Measurements from ENCODE around the gene TCN1.
"Not testable (repeated sequence)": the region's sequence is repeated elsewhere in the genome, so short reads cannot be mapped to it uniquely, and the experiment has no call there.

TCN1 gene

GRCh38 chr11:59857439-59858434 is 8.6 kb downstream of the TCN1 start:
- no peak for DNase-seq (ENCODE audit: low spot score)

DNA sequence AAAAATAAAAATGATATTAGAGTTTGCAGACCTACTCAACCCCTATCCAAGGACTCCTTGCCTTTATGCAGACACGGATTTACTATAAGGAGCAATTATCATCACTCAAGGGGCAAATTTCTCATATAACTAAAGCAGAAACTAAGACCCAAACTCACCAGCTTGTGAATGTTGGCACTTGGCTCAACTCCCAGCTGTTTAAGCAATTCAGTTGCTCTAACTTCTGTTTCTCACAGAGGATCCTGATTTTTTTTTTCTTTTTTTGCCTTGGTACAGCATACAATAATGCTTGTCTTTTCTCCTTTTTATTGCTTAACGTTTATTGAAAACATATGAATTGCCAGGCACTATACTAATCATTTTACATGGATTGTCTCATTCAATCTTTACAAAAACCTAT is 11.4 kb downstream of the TCN1 start:
- no peak for DNase-seq (ENCODE audit: low spot score)

- not testable (repeated sequence) for DNase-seq (ENCODE audit: low spot score)
These were observed 14.9 kb downstream of the TCN1 start for GRCh38 chr11:59851416-59851815.

DNA sequence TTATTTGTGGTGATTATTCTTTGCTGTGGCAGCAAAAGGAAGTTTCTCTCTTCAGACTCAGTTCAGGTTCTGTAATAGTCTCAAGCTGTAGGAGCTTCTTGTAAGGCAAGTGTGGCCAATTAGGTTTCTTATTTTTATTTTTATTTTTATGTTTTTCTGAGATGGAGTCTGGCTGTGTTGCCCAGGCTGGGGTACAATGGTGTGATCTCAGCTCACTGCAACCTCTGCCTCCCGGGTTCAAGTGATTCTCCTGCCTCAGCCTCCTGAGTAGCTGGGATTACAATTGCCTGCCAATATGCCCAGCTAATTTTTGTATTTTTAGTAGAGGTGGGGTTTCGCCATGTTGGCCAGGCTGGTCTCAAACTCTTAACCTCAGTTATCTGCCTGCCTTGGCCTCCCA is 16.7 kb downstream of the TCN1 start:
- not testable (repeated sequence) for DNase-seq (ENCODE audit: low spot score)

DNA sequence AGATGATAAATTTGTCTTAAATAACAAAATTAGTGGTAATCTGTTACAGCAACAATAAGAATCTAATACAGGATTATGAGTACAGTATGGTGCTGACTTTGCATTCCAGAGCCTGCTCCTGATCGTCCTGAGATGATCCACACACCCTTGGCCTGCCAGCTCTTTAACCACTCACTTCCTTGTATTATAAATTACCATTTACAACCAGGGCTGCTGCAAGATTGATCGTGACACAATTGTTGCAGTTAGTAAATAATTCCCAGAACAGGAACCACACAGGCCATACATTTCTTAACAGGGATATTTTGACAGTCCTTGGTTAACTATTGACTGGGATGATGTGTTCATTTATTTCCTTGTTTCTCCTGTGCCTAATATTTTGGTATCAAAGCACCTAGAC is 17.2 kb downstream of the TCN1 start:
- no peak for DNase-seq (ENCODE audit: low spot score)

DNA sequence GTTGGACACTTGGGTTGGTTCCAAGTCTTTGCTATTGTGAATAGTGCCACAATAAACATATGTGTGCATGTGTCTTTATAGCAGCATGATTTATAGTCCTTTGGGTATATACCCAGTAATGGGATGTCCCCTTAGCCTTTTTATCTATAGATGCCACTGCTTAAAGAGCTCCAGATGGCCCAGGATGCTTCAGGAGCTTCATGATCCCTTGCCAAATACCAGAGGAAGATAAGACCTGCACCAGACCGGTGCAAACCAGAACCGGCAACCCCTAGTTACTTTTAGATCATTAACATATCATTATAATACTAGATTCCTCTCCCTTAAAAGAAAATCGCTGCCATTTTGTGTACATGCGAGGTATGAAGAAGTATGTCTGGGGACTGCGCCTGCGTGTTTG is 17.8 kb downstream of the TCN1 start:
- DNase-seq (ENCODE audit: low spot score) = not testable (repeated sequence)

- DNase-seq (ENCODE audit: low spot score) = no peak
These were observed 18.7 kb downstream of the TCN1 start for GRCh38 chr11:59847626-59848025.

DNA sequence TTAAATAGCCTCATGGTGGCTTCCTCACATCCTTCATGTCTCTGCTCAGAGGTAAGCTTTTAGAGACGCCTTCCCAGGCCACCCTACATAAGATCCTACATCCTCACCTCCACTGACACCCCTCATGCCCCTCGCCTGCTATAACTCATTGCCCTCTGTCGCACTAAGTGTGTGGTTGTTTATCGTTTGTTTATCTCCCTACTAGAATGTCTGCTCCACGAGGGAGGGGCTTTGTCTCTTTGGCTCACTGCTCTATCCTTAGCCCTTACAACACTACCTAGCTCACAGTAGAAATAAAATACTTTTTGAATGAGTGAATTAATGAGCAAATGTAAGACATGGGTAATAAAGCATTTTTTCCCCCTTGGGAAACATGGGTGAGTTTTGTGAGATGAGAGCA is 19.7 kb downstream of the TCN1 start:
- DNase-seq (ENCODE audit: low spot score) = no peak

GRCh38 chr11:59845399-59845798 is 20.9 kb downstream of the TCN1 start, which contains the start of gene CBLIF:
TSS of gene CBLIF (minus strand) at chr11:59845499. CDS start at chr11:59845453, 46 bp downstream.
- no peak for DNase-seq (ENCODE audit: low spot score)

GRCh38 chr11:59842316-59842715 is 24.0 kb downstream of the TCN1 start:
- no peak for DNase-seq (ENCODE audit: low spot score)

GRCh38 chr11:59841514-59841913 is 24.8 kb downstream of the TCN1 start:
- DNase-seq (ENCODE audit: low spot score) = no peak

- DNase-seq (ENCODE audit: low spot score) = no peak
These were observed 26.7 kb downstream of the TCN1 start for GRCh38 chr11:59839615-59840014.

- no peak for DNase-seq (ENCODE audit: low spot score)
These were observed 32.7 kb downstream of the TCN1 start for GRCh38 chr11:59833602-59834001.

DNA sequence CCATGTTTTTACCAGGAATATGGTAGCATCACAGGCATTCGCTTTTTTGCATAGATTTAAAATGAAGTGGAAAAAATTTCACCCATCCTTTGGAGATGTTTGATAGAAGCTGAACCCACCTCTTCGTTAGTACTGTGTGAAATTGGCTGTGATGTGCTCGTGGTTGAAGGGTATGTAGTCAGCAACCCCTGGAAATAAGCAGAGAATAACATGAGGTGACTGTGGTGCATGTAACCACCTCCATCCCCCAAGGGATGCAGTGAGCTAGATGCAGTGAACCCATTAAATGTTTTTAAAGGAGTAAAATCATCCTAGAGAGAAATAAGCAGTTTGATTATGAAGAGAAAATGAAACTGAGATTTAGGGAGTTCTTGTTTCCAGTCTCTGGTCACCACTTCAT is 36.9 kb downstream of the TCN1 start:
- DNase-seq (ENCODE audit: low spot score) = no peak

- peak; percentile 83 for DNase-seq (ENCODE audit: low spot score)
These were observed 43.2 kb downstream of the TCN1 start for GRCh38 chr11:59822989-59823566.

DNA sequence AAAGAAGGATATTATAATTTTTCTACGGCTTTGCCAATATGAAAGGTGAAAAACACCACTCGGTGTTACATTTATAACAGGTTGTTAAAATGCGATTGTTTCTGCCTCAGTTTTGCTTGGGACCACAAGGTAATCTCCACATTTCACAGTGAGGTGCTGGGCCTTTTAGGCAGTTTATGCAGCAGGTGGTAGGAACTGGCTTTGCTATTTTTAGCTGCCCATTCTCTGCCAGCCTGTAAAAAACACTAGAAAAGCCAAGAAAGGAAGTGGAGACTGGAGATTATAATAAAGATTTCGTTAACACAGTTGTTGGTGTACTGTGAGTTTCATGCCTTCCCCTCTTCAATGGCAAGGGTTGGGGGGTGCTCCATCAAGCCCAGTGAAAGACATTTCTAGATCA is 47.7 kb downstream of the TCN1 start:
- DNase-seq (ENCODE audit: low spot score) = peak; percentile 20

- not testable (repeated sequence) for DNase-seq (ENCODE audit: low spot score)
These were observed 49.9 kb downstream of the TCN1 start for GRCh38 chr11:59816434-59816833.

- DNase-seq (ENCODE audit: low spot score) = no peak
These were observed 50.5 kb downstream of the TCN1 start for GRCh38 chr11:59815754-59816153.

GRCh38 chr11:59814021-59814420 is 52.3 kb downstream of the TCN1 start:
- no peak for DNase-seq (ENCODE audit: low spot score)

- DNase-seq (ENCODE audit: low spot score) = no peak
These were observed 52.9 kb downstream of the TCN1 start for GRCh38 chr11:59813364-59813763.

- DNase-seq (ENCODE audit: low spot score) = no peak
These were observed 54.1 kb downstream of the TCN1 start for GRCh38 chr11:59812220-59812619.

DNA sequence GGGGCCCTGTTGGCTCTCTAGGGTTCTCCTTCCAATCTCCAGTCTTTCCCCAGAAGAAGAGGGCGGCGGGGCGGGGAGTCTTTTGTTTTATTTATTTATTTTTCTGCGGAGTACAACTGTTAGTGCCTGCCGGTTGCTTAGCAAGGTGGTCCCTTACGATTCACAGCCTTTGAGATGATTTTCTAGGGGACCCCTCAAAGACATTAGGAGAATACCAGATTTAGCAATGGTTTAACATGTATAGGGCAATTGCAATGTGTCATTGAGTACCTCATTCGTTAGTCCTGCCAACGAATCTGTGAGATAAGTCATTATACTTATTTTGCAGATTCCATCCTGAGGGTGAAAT is 55.4 kb downstream of the TCN1 start:
- DNase-seq (ENCODE audit: low spot score) = no peak

DNA sequence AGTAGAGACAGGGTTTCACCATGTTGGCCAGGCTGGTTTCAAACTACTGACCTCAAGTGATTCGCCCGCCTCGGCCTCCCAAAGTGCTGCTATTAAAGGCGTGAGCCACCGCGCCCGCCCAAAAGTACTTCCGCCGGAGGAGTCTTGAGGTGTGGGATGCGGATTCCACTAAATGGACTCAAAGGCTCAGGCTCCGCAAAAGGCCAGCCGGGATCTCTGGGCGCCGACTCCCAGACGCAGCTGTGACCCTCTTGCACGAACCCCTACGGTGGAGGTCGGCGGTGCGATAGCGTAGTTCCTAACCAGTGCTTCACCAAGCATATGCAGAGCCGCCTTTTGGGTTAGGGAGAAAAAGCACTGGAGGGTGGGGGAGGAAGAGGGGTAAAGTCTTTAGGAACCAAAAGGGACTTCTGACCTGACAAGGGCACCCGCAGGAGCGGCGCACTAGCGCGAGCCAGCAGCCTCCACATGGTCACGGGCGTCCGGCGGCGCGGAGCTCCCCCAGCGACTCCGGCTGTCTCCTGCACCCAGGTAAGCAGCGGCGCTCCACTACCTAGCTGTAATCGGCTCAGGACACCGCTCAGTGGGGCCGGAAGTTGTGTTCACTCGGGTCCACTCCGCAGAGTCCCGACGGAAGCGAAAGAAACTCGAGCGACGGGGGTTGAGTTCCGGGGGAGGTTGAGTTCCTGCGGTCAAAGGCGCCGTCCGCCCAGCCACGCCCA is 55.9 kb downstream of the TCN1 start, which contains the start of gene MRPL16:
Gene MRPL16, minus strand, starts transcription at position 590 of the 722 bp plus-strand sequence. Its CDS starts 120 bp downstream, at position 470.
- DNase-seq (ENCODE audit: low spot score) = peak; percentile 92
